Stomach (tissue), 4 donors: ENCODE measurements around the gene NEK10.

ENCODE experiments used
- CTCF ChIP-seq, 7 experiments: fragments of 450-650 bp in 4 of 7; fragments of 200-600 bp in 3 of 7; sonication (generic) in 3 of 7; IDR thresholded peaks; one replicate each; pipeline ENCODE4 v1.5.1; 2016 to 2019; ENCODE audit warnings: antibody characterized with exemption in 7 of 7, control low read depth in 2 of 7, mild to moderate bottlenecking in 1 of 7
- POLR2AphosphoS5 ChIP-seq, 3 donors: sonication (generic); formaldehyde crosslinking; IDR thresholded peaks; one replicate each; pipeline ENCODE4 v1.6.1; 2016; ENCODE audit warnings: antibody characterized with exemption in 3 of 3

GRCh38 chr3:27060336-27060735 is 308.8 kb downstream of the NEK10 start:
- TF ChIP-seq CTCF (IDR thresholded peaks at IDR 0.05) (no peak), POLR2AphosphoS5 (IDR thresholded peaks at IDR 0.05) (no peak)
